GM12872 (cell line): ENCODE results near the gene FMN1.

Source experiments
- CTCF ChIP-seq: IDR thresholded peaks from 3 replicates; pipeline ENCODE4 v1.5.1; 2011; ENCODE audit warnings: low read depth, mild to moderate bottlenecking, low read length, moderate library complexity; ENCODE audit not compliant: insufficient read depth

The FMN1 gene

DNA sequence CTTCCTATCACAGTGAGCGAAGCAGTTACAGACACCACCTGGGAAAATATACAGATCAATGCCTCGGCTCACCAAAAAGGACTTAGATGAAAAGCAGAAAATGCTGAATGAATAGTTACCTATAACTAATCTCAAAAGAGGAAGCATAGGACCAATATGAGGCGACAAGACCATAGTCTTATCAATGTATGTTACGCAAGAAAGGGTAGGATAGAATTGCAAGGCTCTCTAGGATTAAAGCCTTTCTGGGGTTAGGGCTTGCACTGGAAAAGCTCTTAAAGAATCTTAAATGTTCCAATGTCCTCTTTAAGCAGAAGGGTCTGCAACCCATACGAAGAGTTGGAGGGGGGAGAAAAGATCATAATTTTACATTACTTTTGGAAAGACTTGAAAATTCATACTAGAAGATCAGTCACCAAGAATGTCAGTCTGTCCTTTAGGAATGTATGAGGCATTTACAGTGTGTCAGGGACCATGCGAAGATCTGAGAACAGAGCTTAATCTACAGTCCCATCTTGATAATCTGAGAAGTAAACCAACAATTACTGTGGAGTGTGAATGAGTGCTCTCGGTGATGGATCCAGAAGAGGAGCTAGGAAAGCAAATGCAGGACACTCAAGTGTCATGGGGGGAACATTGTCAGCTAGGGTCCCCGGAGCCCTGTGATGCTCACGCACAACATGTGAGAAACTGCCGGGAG, 290.8 kb downstream of the FMN1 start:
- no peak for TF ChIP-seq CTCF

DNA sequence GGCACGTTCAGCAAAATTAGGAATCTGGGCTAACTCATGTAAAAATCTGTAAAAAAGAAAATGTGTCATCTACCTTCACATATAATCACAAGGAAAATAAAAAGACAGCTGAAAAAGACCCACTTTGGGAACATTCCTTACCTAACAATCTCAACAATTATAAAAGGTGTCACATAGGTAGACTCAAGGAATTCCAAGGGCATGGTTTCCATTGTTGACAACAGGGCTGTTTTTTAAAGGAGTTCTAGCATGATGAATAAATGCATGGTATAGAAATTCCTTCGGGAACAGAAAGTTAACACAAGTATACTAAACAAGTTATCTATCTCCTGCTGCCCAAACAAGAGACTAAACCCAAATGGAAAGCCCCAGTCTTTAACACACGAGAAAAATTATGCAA, 292.5 kb downstream of the FMN1 start:
- no peak for TF ChIP-seq CTCF

DNA sequence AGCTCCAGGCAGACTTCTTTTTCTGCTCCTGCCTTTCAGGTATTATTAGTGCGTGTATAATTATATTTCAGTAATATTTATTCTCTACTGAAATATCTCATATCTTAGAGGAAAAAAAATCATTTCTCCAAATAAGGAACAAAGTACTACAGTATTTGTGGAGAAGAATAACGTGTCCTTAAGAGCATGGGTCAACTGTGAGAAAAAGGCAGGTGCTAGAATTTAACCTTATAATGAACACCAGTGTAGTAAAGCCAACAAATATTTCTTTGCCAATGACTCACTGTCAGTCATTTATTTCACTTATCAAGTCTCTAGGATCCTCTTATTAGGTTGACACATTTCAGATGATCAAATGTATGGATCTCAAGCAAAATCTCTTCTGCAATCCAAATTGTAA, 293.3 kb downstream of the FMN1 start:
- TF ChIP-seq CTCF, result no peak

GRCh38 chr15:32899126-32899596, 295.4 kb downstream of the FMN1 start:
- TF ChIP-seq CTCF, result no peak

DNA sequence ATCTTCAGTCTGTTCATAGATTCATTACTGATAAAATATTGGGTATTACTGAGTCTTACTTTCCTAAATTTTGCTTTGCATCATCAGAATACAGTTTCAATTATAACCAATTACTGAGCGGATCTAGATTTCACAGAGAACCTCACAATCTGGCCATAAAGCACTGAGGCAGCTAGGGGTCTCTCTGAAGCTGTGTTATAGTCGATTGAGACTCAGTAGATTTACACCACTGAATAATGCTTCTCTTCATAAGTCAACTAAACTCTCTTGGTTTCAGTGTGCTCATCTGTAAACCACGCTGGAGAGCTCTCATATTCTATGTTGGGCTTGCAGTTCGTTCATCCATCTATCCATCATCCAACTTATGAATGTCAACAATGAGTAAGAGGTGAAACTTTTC, 296.1 kb downstream of the FMN1 start:
- TF ChIP-seq CTCF, result 0 out of 3 replicates have a peak, but pooled peaks have one; percentile 6

DNA sequence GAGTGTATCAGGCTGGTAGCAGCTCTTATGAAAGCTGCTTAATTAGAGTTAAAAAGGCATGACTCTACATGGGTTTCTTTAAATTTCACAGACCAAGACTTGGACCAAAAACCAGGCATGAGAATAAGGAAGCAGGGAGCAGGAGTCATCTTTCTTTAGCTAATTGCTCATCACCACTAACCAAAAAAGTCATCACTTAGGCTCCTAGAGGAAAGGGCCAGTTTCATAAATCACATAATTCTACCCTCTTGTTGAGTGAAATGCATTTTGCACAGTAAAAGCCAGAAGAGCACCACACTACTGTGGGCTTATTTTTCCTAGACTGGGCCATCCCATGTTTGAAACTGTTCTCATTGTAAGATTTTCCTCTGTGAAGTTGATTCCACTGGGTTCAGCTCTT, 301.1 kb downstream of the FMN1 start:
- no peak for TF ChIP-seq CTCF

DNA sequence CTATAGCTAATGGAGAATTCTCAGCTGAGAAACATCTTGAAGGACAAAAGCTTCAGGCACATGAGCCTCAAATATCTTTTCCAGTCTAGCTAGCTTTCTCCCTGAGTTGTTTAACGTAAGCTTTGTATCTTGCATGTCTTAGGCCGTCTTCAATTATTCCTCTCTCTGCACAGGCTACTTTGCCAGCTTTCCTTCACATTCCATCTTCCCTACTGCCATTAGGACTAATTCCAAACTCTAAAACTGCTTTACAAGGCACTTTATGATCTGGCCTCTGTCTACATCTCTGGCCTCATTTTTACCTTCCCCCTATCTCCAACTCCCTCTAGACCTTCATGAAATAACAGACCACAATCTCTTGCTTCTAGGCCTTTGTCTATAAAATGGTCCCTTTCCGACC, 305.3 kb downstream of the FMN1 start:
- TF ChIP-seq CTCF, result no peak

GRCh38 chr15:32888221-32888761, 306.2 kb downstream of the FMN1 start:
- TF ChIP-seq CTCF, result no peak
